ENCODE results near the gene SGSM2. TPM values are rescaled to one million over a fixed set of nuclear protein-coding genes. Genes with fewer than 3 reads are reported as not detected.

The SGSM2 gene
- total and polyA plus RNA-seq, 2 of the 13 experiments (the other 11 are each of a cell fraction or from before 2014, with no cell fraction given), result 30.4 to 51.3 TPM

GRCh38 chr17:2297023-2297422 is 40.3 kb upstream of the SGSM2 start:
- ATAC-seq, result no peak
- FAIRE-seq, result no peak
- in situ Hi-C loops (cut with HindIII; ENCODE audit: extremely low pct_ligation_motif_present, low pct_unique_long_range_greater_than_20kb) (no loop called here), intact Hi-C loops (cut with micrococcal nuclease; ENCODE audit: unreplicated experiment) (no loop called here)
- 0 out of 2 replicates have a peak, but pooled peaks have one; percentile 61 for TF ChIP-seq CEBPB (IDR thresholded peaks at IDR 0.05; ENCODE audit: borderline replicate concordance, low read depth, low read length)
- TF ChIP-seq RFX5 (IDR thresholded peaks at IDR 0.05; ENCODE audit: low read depth, low read length), result no peak
- Histone ChIP-seq H3K9me3 (ENCODE audit: low read length) (no peaks in the 10 kb centered on the region), H3K27ac (ENCODE audit: extremely low read length, insufficient read depth, low read length) (no peak overlapping the region), H3K36me3 (replicated peaks in 1 of 2; ENCODE audit: control insufficient read depth in 1 of 2, insufficient read depth in 2 of 2, low read length in 2 of 2) (peaks cover 21 to 69% of the 10 kb centered on the region in 2 experiments), H3K4me2 (ENCODE audit: low read depth, low read length) (no peak overlapping the region), H3K27me3 (ENCODE audit: control insufficient read depth in 1 of 2, insufficient read depth in 2 of 2, low read length in 2 of 2) (no peaks in the 10 kb centered on the region), H2AFZ (ENCODE audit: low read length) (no peak overlapping the region), H3K4me3 (replicated peaks in 1 of 3; ENCODE audit: insufficient read depth in 1 of 3, low read depth in 2 of 3, low read length in 3 of 3) (no peak overlapping the region), H3K4me1 (ENCODE audit: insufficient read depth, low read length) (peaks cover 12% of the 10 kb centered on the region), H4K20me1 (ENCODE audit: insufficient read depth, low read length) (no peaks in the 10 kb centered on the region; the same call in 1 of the 2 replicates), H3K9ac (ENCODE audit: insufficient read depth, low read depth, low read length) (no peak overlapping the region), H3K79me2 (ENCODE audit: insufficient read depth, low read length) (peaks cover 19% of the 10 kb centered on the region)
- CTCF ChIA-PET (ENCODE audit: low intra/inter-chr PET ratio, low total read pairs), result no interaction called here
- no TSS peak for BruUV-seq (replicated peaks)
- no peak for DNase-seq (ENCODE audit: low spot score)
- POLR2A ChIA-PET, result no interaction called here
- WGBS (ENCODE audit: low lambda C conversion rate), result 97% methylated on average over 5 of the region's 5 CpGs

GRCh38 chr17:2299136-2299535 is 38.2 kb upstream of the SGSM2 start:
- DNase-seq (ENCODE audit: low spot score), result no peak
- WGBS (ENCODE audit: low lambda C conversion rate), result 100% methylated on average over 12 of the region's 12 CpGs
- H3K36me3 ChIP-seq (replicated peaks in 1 of 2; ENCODE audit: control insufficient read depth in 1 of 2, insufficient read depth in 2 of 2, low read length in 2 of 2), result peaks cover 13 to 52% of the 10 kb centered on the region in 2 experiments
- no peak overlapping the region for H2AFZ ChIP-seq (ENCODE audit: low read length)
- H3K27ac ChIP-seq (ENCODE audit: extremely low read length, insufficient read depth, low read length), result no peak overlapping the region
- CTCF ChIA-PET (ENCODE audit: low intra/inter-chr PET ratio, low total read pairs), result no interaction called here
- H3K4me3 ChIP-seq (replicated peaks in 1 of 3; ENCODE audit: insufficient read depth in 1 of 3, low read depth in 2 of 3, low read length in 3 of 3), result no peak overlapping the region
- in situ Hi-C loops (cut with HindIII; ENCODE audit: extremely low pct_ligation_motif_present, low pct_unique_long_range_greater_than_20kb), result no loop called here
- POLR2A ChIA-PET, result no interaction called here
- H3K4me2 ChIP-seq (ENCODE audit: low read depth, low read length), result no peak overlapping the region
- ATAC-seq, result no peak
- peaks cover 3% of the 10 kb centered on the region; the same call in 1 of the 2 replicates for H4K20me1 ChIP-seq (ENCODE audit: insufficient read depth, low read length)
- BruUV-seq (replicated peaks), result no TSS peak
- H3K79me2 ChIP-seq (ENCODE audit: insufficient read depth, low read length), result peaks cover 30% of the 10 kb centered on the region
- intact Hi-C loops (cut with micrococcal nuclease; ENCODE audit: unreplicated experiment), result no loop called here
- no peak for FAIRE-seq
- H3K27me3 ChIP-seq (ENCODE audit: control insufficient read depth in 1 of 2, insufficient read depth in 2 of 2, low read length in 2 of 2), result no peaks in the 10 kb centered on the region; a peak in 1 of 5 replicates
- no peak for TF ChIP-seq PLSCR1 (CRISPR knock-in tag; IDR thresholded peaks at IDR 0.05; ENCODE audit: borderline replicate concordance)
- no peak for TF ChIP-seq KIAA2018 (CRISPR knock-in tag; IDR thresholded peaks at IDR 0.05; ENCODE audit: borderline replicate concordance)
- TF ChIP-seq ZNF567 (CRISPR knock-in tag; IDR thresholded peaks at IDR 0.05; ENCODE audit: borderline replicate concordance), result no peak
- H3K9me3 ChIP-seq (ENCODE audit: low read length), result no peaks in the 10 kb centered on the region
- H3K4me1 ChIP-seq (ENCODE audit: insufficient read depth, low read length), result peaks cover 17% of the 10 kb centered on the region
- H3K9ac ChIP-seq (ENCODE audit: insufficient read depth, low read depth, low read length), result no peak overlapping the region

All from HepG2 (cell line).